ENCODE results near the gene ZDHHC14. TPM values are rescaled to one million over a fixed set of nuclear protein-coding genes. Genes with fewer than 3 reads are reported as not detected.
"Not testable (repeated sequence)": the region's sequence is repeated elsewhere in the genome, so short reads cannot be mapped to it uniquely, and the experiment has no call there.

ZDHHC14 gene
- total RNA-seq, 1 experiment from 2014 or later, result 3.2 TPM

GRCh38 chr6:157393669-157394327, 12.8 kb downstream of the ZDHHC14 start:
- Histone ChIP-seq H3K4me1 (ENCODE audit: insufficient read depth, low read length, poor library complexity, severe bottlenecking) (no peaks in the 10 kb centered on the region), H3K27ac (ENCODE audit: low read depth, low read length, poor library complexity, severe bottlenecking) (no peak overlapping the region), H3K4me3 (ENCODE audit: low read depth, low read length, poor library complexity, severe bottlenecking) (no peak overlapping the region), H3K9me3 (ENCODE audit: low read depth, low read length, poor library complexity, severe bottlenecking) (peaks cover 17% of the 10 kb centered on the region), H3K36me3 (ENCODE audit: insufficient read depth, low read length, poor library complexity, severe bottlenecking) (no peaks in the 10 kb centered on the region), H3K27me3 (replicated peaks; ENCODE audit: insufficient read depth, low read depth, low read length, poor library complexity) (no peaks in the 10 kb centered on the region)
- intact Hi-C loops (cut with micrococcal nuclease; ENCODE audit: unreplicated experiment), result no loop called here
- no TSS peak for BruUV-seq (replicated peaks)
- ChIA-PET CTCF (no interaction called here), POLR2A (ENCODE audit: low non-redundant PET) (no interaction called here)
- no peak for DNase-seq (ENCODE audit: low spot score)
- TF ChIP-seq CTCF (conservative IDR thresholded peaks at IDR 0.05; ENCODE audit: low read depth, low read length) (no peak), EZH2 (IDR thresholded peaks at IDR 0.05; ENCODE audit: borderline replicate concordance, low read depth, low read length, poor library complexity, severe bottlenecking) (no peak)

- POLR2A ChIA-PET (ENCODE audit: low non-redundant PET), result interaction anchor here (0.6 kb wide), 1 partner anchor 17 kb away, joined by 3 read pairs; no protein-coding TSS in a partner anchor
- CTCF ChIA-PET; BruUV-seq (replicated peaks); H3K4me1 ChIP-seq (ENCODE audit: insufficient read depth, low read length, poor library complexity, severe bottlenecking); H3K27me3 ChIP-seq (replicated peaks; ENCODE audit: insufficient read depth, low read depth, low read length, poor library complexity); DNase-seq (ENCODE audit: low spot score); H3K4me3 ChIP-seq (ENCODE audit: low read depth, low read length, poor library complexity, severe bottlenecking); intact Hi-C loops (cut with micrococcal nuclease; ENCODE audit: unreplicated experiment); H3K27ac ChIP-seq (ENCODE audit: low read depth, low read length, poor library complexity, severe bottlenecking); H3K36me3 ChIP-seq (ENCODE audit: insufficient read depth, low read length, poor library complexity, severe bottlenecking): not testable (repeated sequence)
- H3K9me3 ChIP-seq (ENCODE audit: low read depth, low read length, poor library complexity, severe bottlenecking), result peaks cover 11% of the 10 kb centered on the region
Observed at GRCh38 chr6:157395199-157395598, 14.2 kb downstream of the ZDHHC14 start.

- Histone ChIP-seq H3K4me3 (ENCODE audit: low read depth, low read length, poor library complexity, severe bottlenecking) (no peak overlapping the region), H3K4me1 (ENCODE audit: insufficient read depth, low read length, poor library complexity, severe bottlenecking) (no peaks in the 10 kb centered on the region), H3K36me3 (ENCODE audit: insufficient read depth, low read length, poor library complexity, severe bottlenecking) (no peaks in the 10 kb centered on the region), H3K27ac (ENCODE audit: low read depth, low read length, poor library complexity, severe bottlenecking) (no peak overlapping the region), H3K27me3 (replicated peaks; ENCODE audit: insufficient read depth, low read depth, low read length, poor library complexity) (no peaks in the 10 kb centered on the region), H3K9me3 (ENCODE audit: low read depth, low read length, poor library complexity, severe bottlenecking) (peaks cover 3% of the 10 kb centered on the region)
- BruUV-seq (replicated peaks), result no TSS peak
- TF ChIP-seq EZH2 (IDR thresholded peaks at IDR 0.05; ENCODE audit: borderline replicate concordance, low read depth, low read length, poor library complexity, severe bottlenecking), result no peak
- TF ChIP-seq CTCF (conservative IDR thresholded peaks at IDR 0.05; ENCODE audit: low read depth, low read length), result no peak
- POLR2A ChIA-PET (ENCODE audit: low non-redundant PET), result no interaction called here
- no peak for DNase-seq (ENCODE audit: low spot score)
- CTCF ChIA-PET, result no interaction called here
- intact Hi-C loops (cut with micrococcal nuclease; ENCODE audit: unreplicated experiment), result no loop called here
Observed at GRCh38 chr6:157396026-157396425, 15.0 kb downstream of the ZDHHC14 start.

GRCh38 chr6:157397660-157398059, 16.7 kb downstream of the ZDHHC14 start:
- no peak for DNase-seq (ENCODE audit: low spot score)
- no peak overlapping the region for H3K4me3 ChIP-seq (ENCODE audit: low read depth, low read length, poor library complexity, severe bottlenecking)
- no TSS peak for BruUV-seq (replicated peaks)
- no peaks in the 10 kb centered on the region for H3K27me3 ChIP-seq (replicated peaks; ENCODE audit: insufficient read depth, low read depth, low read length, poor library complexity)
- H3K9me3 ChIP-seq (ENCODE audit: low read depth, low read length, poor library complexity, severe bottlenecking), result no peaks in the 10 kb centered on the region
- CTCF ChIA-PET, result no interaction called here
- H3K4me1 ChIP-seq (ENCODE audit: insufficient read depth, low read length, poor library complexity, severe bottlenecking), result no peaks in the 10 kb centered on the region
- intact Hi-C loops (cut with micrococcal nuclease; ENCODE audit: unreplicated experiment), result no loop called here
- POLR2A ChIA-PET (ENCODE audit: low non-redundant PET), result no interaction called here
- TF ChIP-seq EZH2 (IDR thresholded peaks at IDR 0.05; ENCODE audit: borderline replicate concordance, low read depth, low read length, poor library complexity, severe bottlenecking) (no peak), CTCF (conservative IDR thresholded peaks at IDR 0.05; ENCODE audit: low read depth, low read length) (no peak)
- H3K36me3 ChIP-seq (ENCODE audit: insufficient read depth, low read length, poor library complexity, severe bottlenecking), result no peaks in the 10 kb centered on the region
- H3K27ac ChIP-seq (ENCODE audit: low read depth, low read length, poor library complexity, severe bottlenecking), result no peak overlapping the region

All from A673 (cell line).